Astrocyte (in vitro differentiated cells and primary cell): ENCODE data around the gene EYA2.

Experiments used
- EZH2 ChIP-seq: IDR thresholded peaks from 2 replicates; pipeline ENCODE4 v1.6.1; 2012; ENCODE audit warnings: mild to moderate bottlenecking, low read length, inconsistent platforms; ENCODE audit not compliant: insufficient read depth
- TF ChIP-seq, protein P1 (sequence below): IDR thresholded peaks from 2 replicates; pipeline ENCODE4 v1.5.1; 2011; ENCODE audit warnings: low read depth, mild to moderate bottlenecking, inconsistent platforms, low read length, moderate library complexity; ENCODE audit not compliant: insufficient read depth

DNA sequence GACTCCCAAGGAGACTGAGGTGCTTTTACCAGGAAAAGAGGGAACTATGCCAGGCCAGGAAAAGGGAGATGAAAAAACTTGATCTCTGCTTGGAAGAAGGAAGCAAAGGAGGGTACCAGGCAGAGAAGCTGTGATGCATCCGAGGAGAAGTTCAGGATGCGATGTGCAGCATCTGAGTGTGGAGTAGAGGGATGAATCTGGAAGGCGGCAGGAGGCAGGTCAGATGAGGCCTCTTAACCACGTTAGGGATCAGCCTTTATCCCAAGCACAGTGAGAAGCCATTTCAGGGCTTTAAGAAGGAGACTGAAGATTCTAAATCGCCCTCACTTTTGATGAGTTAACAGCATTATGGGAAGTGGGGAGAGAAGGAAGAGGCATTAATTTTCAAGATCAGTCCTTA lies 44.9 kb upstream of the EYA2 start:
- TF ChIP-seq, protein P1, sequence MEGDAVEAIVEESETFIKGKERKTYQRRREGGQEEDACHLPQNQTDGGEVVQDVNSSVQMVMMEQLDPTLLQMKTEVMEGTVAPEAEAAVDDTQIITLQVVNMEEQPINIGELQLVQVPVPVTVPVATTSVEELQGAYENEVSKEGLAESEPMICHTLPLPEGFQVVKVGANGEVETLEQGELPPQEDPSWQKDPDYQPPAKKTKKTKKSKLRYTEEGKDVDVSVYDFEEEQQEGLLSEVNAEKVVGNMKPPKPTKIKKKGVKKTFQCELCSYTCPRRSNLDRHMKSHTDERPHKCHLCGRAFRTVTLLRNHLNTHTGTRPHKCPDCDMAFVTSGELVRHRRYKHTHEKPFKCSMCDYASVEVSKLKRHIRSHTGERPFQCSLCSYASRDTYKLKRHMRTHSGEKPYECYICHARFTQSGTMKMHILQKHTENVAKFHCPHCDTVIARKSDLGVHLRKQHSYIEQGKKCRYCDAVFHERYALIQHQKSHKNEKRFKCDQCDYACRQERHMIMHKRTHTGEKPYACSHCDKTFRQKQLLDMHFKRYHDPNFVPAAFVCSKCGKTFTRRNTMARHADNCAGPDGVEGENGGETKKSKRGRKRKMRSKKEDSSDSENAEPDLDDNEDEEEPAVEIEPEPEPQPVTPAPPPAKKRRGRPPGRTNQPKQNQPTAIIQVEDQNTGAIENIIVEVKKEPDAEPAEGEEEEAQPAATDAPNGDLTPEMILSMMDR = no peak
- TF ChIP-seq EZH2 = no peak
